ENCODE measurements around the gene GPR89B. TPM values are rescaled to one million over a fixed set of nuclear protein-coding genes. Genes with fewer than 3 reads are reported as not detected.

Gene GPR89B
- total and polyA plus RNA-seq, 9 of the 15 experiments (the other 6 are each of a cell fraction or from before 2014, with no cell fraction given), result 9.3 to 39.3 (median 19.6) TPM

GRCh38 chr1:147928236-147929132, at the start of gene GPR89B (continued):
- TF ChIP-seq TAF7 (tag; IDR thresholded peaks at IDR 0.05) (peak; percentile 66), HCFC1 (IDR thresholded peaks at IDR 0.05; ENCODE audit: low read depth, low read length) (peak; percentile 46; the same call in 1 of the 2 replicates)

GRCh38 chr1:147879911-147880310, 48.3 kb upstream of the GPR89B start:
- peak; percentile 41 for TF ChIP-seq ZNF146 (CRISPR knock-in tag; IDR thresholded peaks at IDR 0.05; ENCODE audit: unreplicated experiment)
- TF ChIP-seq KDM5B (IDR thresholded peaks at IDR 0.05; ENCODE audit: insufficient replicate concordance, low read depth, low read length), result no peak
- peak; percentile 53 for TF ChIP-seq RBM25 (IDR thresholded peaks at IDR 0.05; ENCODE audit: low read depth, low read length, severe bottlenecking)
- no peak overlapping the region for H3K4me2 ChIP-seq (ENCODE audit: insufficient read depth, low read length)
- H3K9me1 ChIP-seq (ENCODE audit: control insufficient read depth, insufficient read depth, low read length), result no peaks in the 10 kb centered on the region
- in situ Hi-C loops (cut with MboI) (loop anchor here (10.0 kb wide), 1 partner anchor 155 kb away; no protein-coding TSS in a partner anchor), intact Hi-C loops (cut with micrococcal nuclease) (no loop called here)
- no peak for DNase-seq (ENCODE audit: extremely low read depth in 1 of 4, low spot score in 3 of 4)
- H3K9ac ChIP-seq (ENCODE audit: insufficient read depth in 1 of 2, low read depth in 2 of 2, low read length in 2 of 2), result no peak overlapping the region
- H3K4me1 ChIP-seq (replicated peaks in 1 of 2; ENCODE audit: control insufficient read depth in 2 of 2, insufficient read depth in 2 of 2, low read length in 2 of 2), result no peaks in the 10 kb centered on the region
- POLR2A ChIA-PET, result no interaction called here
- no peak overlapping the region for H2AFZ ChIP-seq (ENCODE audit: low read depth, low read length)
- no peak overlapping the region for H3K4me3 ChIP-seq
- FAIRE-seq, result no peak
- CTCF ChIA-PET (ENCODE audit: low intra/inter-chr PET ratio), result no interaction called here
- no peaks in the 10 kb centered on the region for H3K36me3 ChIP-seq (ENCODE audit: control insufficient read depth, insufficient read depth, low read length)
- no peaks in the 10 kb centered on the region for H3K79me2 ChIP-seq (ENCODE audit: control insufficient read depth, insufficient read depth, low read length)
- no peak overlapping the region for H3K27ac ChIP-seq (ENCODE audit: extremely low read depth, low read depth, low read length)
- ATAC-seq, result no peak
- no peaks in the 10 kb centered on the region for H3K27me3 ChIP-seq (ENCODE audit: control insufficient read depth in 2 of 2, insufficient read depth in 2 of 2, low read length in 2 of 2)
- no TSS peak for BruUV-seq (replicated peaks)
- H4K20me1 ChIP-seq (replicated peaks; ENCODE audit: control insufficient read depth, insufficient read depth, low read length), result no peaks in the 10 kb centered on the region
- no peaks in the 10 kb centered on the region for H3K9me3 ChIP-seq (replicated peaks; ENCODE audit: control insufficient read depth, insufficient read depth, low read depth, low read length)

All from K562 (cell line).